ENCODE data around the gene VSTM2L.

The VSTM2L gene

GRCh38 chr20:37990571-37991151, 87.7 kb downstream of the VSTM2L start:
- no peaks in the 10 kb centered on the region for H3K27me3 ChIP-seq (replicated peaks)
- peak overlapping the region; percentile 48 for H3K27ac ChIP-seq
- TF ChIP-seq, protein P1, sequence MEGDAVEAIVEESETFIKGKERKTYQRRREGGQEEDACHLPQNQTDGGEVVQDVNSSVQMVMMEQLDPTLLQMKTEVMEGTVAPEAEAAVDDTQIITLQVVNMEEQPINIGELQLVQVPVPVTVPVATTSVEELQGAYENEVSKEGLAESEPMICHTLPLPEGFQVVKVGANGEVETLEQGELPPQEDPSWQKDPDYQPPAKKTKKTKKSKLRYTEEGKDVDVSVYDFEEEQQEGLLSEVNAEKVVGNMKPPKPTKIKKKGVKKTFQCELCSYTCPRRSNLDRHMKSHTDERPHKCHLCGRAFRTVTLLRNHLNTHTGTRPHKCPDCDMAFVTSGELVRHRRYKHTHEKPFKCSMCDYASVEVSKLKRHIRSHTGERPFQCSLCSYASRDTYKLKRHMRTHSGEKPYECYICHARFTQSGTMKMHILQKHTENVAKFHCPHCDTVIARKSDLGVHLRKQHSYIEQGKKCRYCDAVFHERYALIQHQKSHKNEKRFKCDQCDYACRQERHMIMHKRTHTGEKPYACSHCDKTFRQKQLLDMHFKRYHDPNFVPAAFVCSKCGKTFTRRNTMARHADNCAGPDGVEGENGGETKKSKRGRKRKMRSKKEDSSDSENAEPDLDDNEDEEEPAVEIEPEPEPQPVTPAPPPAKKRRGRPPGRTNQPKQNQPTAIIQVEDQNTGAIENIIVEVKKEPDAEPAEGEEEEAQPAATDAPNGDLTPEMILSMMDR (IDR thresholded peaks at IDR 0.05; ENCODE audit: low read depth, low read length, missing control alignments) = no peak
- DNase-seq = peak; percentile 84
- in situ Hi-C loops (cut with HindIII; ENCODE audit: low pct_ligation_motif_present, low sequenced_read_pairs) = loop anchor here (10.0 kb wide), 1 partner anchor 76 kb away; no protein-coding TSS in a partner anchor
- H3K4me3 ChIP-seq (ENCODE audit: low read depth, low read length) = no peak overlapping the region
- no peaks in the 10 kb centered on the region for H3K36me3 ChIP-seq (replicated peaks)

DNA sequence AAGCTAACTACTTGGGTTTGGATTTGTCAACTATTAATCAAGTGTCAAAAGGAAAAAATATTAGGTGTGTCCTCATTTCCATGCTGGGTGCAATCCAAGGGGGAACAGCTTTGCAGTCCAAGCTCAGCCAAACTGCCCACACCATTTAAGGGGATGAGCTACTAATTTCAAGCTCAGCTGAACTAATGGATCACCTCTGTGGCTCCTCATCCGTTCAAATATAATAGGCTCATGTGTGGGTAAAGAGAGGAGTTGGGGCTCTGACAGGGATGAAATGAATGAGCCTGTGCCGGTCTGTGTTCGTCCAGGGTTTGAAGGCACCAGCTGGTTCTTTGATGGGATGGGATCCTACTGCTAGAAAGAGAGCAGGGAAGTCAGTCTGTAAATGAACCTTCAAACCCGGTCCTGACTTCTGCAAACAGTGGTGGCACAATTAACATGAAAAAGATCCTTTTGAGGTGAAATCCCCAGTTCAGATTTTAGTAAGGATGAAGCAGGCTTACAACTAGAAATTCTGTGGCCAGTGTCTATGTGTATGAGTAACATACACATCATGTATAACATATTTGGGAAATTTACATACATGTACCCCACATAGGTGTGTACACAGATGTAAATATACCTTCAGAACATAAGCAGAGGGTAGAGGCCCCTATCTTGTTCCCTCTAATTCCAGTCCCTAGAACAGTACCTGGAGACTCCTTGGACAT, 88.4 kb downstream of the VSTM2L start:
- DNase-seq = no peak
- H3K27me3 ChIP-seq (replicated peaks) = no peaks in the 10 kb centered on the region
- peak overlapping the region; percentile 48 for H3K27ac ChIP-seq
- no peak overlapping the region for H3K4me3 ChIP-seq (ENCODE audit: low read depth, low read length)
- in situ Hi-C loops (cut with HindIII; ENCODE audit: low pct_ligation_motif_present, low sequenced_read_pairs) = loop anchor here (10.0 kb wide), 1 partner anchor 77 kb away; no protein-coding TSS in a partner anchor
- H3K36me3 ChIP-seq (replicated peaks) = peaks cover 3% of the 10 kb centered on the region
- TF ChIP-seq, protein P1 (IDR thresholded peaks at IDR 0.05; ENCODE audit: low read depth, low read length, missing control alignments) = no peak

DNA sequence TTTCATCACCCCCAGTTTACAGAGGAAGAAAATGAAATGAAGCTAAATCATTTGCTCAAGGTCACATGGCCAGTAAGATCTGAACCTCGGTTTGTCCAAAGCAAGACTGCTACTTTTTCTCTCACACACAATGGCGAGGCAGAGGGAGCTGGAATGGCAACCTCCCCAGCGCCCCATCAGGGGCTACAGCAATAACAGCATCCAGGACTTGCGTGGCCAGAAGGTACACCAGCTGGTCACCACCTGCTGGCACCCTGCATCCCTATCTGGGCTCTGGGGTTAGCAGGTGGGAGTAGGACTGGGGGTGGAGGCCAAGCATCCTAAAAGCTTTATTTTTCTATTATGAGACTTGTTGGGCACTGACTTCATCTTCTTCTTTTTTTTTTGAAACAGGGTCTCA, 89.0 kb downstream of the VSTM2L start:
- Histone ChIP-seq H3K36me3 (replicated peaks) (peaks cover 7% of the 10 kb centered on the region), H3K27ac (no peak overlapping the region), H3K27me3 (replicated peaks) (no peaks in the 10 kb centered on the region), H3K4me3 (ENCODE audit: low read depth, low read length) (no peak overlapping the region)
- DNase-seq = no peak
- TF ChIP-seq, protein P1 (IDR thresholded peaks at IDR 0.05; ENCODE audit: low read depth, low read length, missing control alignments) = no peak
- in situ Hi-C loops (cut with HindIII; ENCODE audit: low pct_ligation_motif_present, low sequenced_read_pairs) = loop anchor here (10.0 kb wide), 1 partner anchor 77 kb away; no protein-coding TSS in a partner anchor

- Histone ChIP-seq H3K4me3 (ENCODE audit: low read depth, low read length) (no peak overlapping the region), H3K36me3 (replicated peaks) (peaks cover 7% of the 10 kb centered on the region), H3K27me3 (replicated peaks) (no peaks in the 10 kb centered on the region), H3K27ac (no peak overlapping the region)
- peak; percentile 79 for DNase-seq
- TF ChIP-seq, protein P1 (IDR thresholded peaks at IDR 0.05; ENCODE audit: low read depth, low read length, missing control alignments) = peak; percentile 63
- in situ Hi-C loops (cut with HindIII; ENCODE audit: low pct_ligation_motif_present, low sequenced_read_pairs) = loop anchor here (10.0 kb wide), 1 partner anchor 78 kb away; no protein-coding TSS in a partner anchor
Measured at GRCh38 chr20:37992802-37993409, 90.0 kb downstream of the VSTM2L start.

DNA sequence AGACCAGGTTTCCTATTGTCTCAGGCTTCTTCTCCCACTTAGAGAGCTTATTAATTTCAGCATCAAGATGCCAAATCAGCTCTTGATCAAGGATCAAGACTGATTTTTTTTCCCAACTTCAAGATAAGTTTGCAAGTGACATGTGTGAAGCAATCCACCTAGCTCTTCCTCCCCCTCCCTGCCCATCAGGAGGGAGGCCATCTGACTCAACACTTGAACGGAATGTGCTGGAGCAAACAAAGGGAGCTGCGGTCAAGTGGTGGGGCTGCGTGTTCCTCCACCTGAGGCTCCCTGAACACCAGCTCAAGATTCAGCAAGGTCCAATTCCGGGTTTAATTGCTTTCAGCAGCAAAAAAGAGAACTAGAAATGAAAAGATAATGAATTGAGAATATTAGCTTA, 91.6 kb downstream of the VSTM2L start:
- in situ Hi-C loops (cut with HindIII; ENCODE audit: low pct_ligation_motif_present, low sequenced_read_pairs) = loop anchor here (10.0 kb wide), 1 partner anchor 80 kb away; no protein-coding TSS in a partner anchor
- H3K27ac ChIP-seq = no peak overlapping the region
- no peak overlapping the region for H3K4me3 ChIP-seq (ENCODE audit: low read depth, low read length)
- TF ChIP-seq, protein P1 (IDR thresholded peaks at IDR 0.05; ENCODE audit: low read depth, low read length, missing control alignments) = no peak
- no peaks in the 10 kb centered on the region for H3K27me3 ChIP-seq (replicated peaks)
- peak; percentile 50 for DNase-seq
- H3K36me3 ChIP-seq (replicated peaks) = peaks cover 7% of the 10 kb centered on the region
